ENCODE measurements around the gene KIRREL3. TPM values are rescaled to one million over a fixed set of nuclear protein-coding genes. Genes with fewer than 3 reads are reported as not detected.
A peak's percentile ranks its signal among the peaks of the same experiment; 100 is the strongest.
"Not testable (repeated sequence)": the region's sequence is repeated elsewhere in the genome, so short reads cannot be mapped to it uniquely, and the experiment has no call there.

Gene KIRREL3
- total RNA-seq, 1 donor from 2014 or later, result 1.6 TPM

DNA sequence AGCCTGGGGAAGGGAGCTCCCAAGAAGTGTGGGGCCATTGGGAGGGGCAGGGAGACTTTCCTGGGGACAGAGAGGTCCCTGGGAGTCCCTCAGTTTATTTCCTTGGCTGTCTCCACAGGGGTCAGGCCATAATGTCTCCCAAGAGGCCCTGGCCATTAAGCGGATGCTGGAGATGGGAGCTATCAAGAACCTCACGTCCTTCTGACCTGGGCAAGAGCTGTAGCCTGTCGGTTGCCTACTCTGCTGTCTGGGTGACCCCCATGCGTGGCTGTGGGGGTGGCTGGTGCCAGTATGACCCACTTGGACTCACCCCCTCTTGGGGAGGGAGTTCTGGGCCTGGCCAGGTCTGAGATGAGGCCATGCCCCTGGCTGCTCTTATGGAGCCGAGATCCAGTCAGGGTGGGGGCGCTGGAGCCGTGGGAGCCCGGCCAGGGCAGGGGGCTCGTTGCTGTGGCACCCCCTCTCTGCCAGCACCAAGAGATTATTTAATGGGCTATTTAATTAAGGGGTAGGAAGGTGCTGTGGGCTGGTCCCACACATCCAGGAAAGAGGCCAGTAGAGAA lies 586.6 kb downstream of the KIRREL3 start:
- no peak for DNase-seq (ENCODE audit: low read depth)

DNA sequence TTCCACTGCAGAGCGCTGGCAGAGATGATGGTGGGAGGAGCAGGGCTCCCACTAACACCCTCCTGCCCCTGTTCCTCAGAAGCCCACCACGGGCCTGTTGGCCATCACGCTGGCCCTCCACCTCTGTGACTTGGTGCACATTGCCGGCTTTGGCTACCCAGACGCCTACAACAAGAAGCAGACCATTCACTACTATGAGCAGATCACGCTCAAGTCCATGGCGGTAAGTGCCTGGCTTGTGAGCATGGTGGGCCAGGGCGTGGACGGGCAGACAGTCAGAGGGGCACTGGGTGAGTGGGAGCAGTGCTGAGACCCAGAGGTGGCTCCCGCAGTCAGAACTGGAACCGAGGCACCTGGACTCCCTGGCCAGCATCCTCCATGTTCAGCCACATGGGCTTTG lies 587.1 kb downstream of the KIRREL3 start:
- DNase-seq (ENCODE audit: low read depth), result no peak

DNA sequence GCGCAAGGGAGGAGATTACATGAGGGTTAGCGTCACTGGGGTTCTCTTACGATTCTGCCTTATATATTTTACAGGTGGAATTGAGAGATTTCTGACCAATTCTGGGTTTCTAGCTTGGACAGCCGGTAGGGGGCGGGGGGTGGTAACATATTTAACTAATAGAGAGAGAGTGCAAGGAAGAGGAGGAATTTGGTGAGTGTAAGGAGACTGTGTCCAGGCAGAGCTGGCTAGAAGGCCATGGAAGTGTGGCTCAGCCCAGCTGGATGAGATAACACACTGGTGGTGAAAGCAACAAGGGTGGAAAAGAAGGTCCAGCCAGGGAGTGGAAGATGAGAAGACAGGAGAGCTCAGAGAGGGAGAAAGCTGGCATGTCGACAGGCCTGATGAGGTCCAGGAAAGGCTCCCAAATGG lies 588.6 kb downstream of the KIRREL3 start:
- DNase-seq (ENCODE audit: low read depth), result no peak

GRCh38 chr11:126410649-126411048 lies 589.9 kb downstream of the KIRREL3 start:
- DNase-seq (ENCODE audit: low read depth), result peak; percentile 60

DNA sequence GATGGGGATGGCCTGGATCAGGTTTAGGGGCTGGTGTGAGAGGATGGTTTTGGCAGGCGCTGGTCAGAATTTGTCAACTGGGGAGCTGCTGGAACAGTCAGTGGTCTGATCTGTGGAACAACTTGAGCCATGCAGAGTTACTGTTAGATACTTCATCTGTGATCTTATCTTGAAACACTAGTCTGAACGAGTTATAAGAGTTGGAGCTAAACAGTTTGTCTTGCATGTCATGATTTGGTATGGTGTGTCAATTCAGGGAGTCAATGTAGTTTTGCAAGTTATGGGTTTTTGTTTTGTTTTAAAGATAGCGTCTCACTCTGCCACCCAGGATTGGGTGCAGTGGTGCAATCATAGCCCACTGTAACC lies 591.0 kb downstream of the KIRREL3 start:
- DNase-seq (ENCODE audit: low read depth), result no peak

- DNase-seq (ENCODE audit: low read depth), result no peak
Observed at GRCh38 chr11:126408901-126409619, 591.5 kb downstream of the KIRREL3 start.

GRCh38 chr11:126408496-126408895 lies 592.1 kb downstream of the KIRREL3 start:
- no peak for DNase-seq (ENCODE audit: low read depth)

DNA sequence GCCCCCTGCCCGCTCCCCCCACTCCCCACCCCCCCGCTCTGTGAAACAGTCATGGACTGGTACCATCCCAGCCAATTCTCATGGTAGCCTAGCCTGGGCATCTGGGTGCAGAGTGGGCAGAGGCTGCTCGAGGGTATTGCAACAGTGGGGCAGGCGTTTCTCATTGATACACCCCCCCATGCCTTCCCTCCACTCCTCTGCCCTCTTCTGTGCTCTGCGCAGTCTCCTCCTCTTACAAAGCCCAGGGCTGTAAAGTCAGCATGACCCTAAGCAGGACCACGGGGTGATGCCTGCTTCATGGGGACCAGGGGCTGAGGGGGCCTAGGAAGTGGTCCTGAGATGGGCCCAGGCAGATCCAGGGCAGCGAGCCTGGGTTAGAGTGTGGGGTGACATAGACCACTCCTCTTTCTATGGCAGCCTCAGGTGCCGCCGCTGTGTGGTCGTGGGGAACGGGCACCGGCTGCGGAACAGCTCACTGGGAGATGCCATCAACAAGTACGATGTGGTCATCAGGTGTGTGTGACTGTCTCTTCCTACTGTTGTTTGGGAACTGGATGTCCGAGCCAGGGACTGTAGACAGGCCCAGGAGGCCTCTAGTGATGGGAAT lies 592.8 kb downstream of the KIRREL3 start:
- DNase-seq (ENCODE audit: low read depth), result no peak

GRCh38 chr11:126407101-126407521 lies 593.5 kb downstream of the KIRREL3 start:
- peak; percentile 73 for DNase-seq (ENCODE audit: low read depth)

- DNase-seq (ENCODE audit: low read depth), result no peak
Observed at GRCh38 chr11:126406368-126406767, 594.2 kb downstream of the KIRREL3 start.

DNA sequence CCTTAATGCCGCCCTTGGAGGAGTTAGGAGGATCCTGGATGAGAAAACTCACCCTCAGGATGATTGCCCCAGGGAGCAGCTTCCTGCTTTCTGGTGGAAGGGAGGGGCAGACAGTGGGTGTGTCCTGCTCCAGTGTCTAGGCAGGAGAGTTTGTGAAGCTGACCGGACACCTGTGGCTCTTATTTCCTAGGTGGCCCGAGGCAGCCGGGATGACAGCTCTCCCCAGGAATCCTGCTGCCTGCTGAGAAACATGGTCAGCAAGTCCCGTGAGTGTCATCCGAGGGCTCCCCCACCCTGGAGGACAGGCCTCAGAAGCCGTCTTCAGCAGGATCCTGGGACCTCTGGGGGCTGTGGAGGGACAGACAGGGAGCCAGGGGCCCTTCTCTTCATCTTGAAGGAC lies 594.7 kb downstream of the KIRREL3 start:
- DNase-seq (ENCODE audit: low read depth), result no peak

DNA sequence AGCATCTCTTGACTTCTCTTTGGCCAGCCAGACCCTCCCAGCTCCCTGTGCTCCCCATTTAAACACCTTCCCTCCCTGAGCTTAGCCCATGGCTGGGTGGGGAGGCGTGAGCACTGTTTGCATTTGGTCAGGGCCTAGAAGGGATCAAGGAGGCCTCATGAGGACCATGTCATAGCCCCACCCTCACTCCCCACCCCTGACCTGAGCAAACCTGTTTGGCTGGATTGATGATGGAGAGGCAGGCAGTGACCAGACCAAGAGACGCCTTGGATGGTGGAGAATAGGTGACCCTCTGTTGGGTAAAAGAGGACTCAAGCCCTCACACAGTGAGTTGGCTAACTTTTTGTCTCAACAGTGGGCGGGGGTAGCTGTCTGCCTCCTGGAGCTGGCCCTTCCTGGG lies 595.2 kb downstream of the KIRREL3 start:
- DNase-seq (ENCODE audit: low read depth), result no peak

GRCh38 chr11:126404367-126404766 lies 596.2 kb downstream of the KIRREL3 start:
- DNase-seq (ENCODE audit: low read depth), result no peak

DNA sequence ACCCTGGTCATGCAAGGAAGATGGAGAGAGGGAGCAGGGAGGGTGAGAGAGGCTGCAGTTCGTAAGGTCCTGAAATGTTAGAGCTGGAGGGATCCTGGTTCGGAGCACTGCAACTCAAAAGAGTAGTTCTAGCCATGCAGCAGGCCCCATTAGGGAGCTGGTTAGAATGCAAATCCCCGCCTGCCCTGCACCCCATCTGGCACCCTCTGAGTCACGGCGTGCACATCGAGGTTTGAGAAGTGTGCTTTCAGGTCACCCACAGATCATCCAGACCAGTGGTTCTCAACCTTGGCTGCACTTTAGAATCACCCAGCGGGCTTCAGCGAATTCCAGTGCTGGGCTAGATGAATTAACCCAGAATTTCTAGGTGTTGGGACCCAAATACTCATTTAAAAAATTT lies 596.9 kb downstream of the KIRREL3 start:
- peak; percentile 19 for DNase-seq (ENCODE audit: low read depth)

- DNase-seq (ENCODE audit: low read depth), result peak; percentile 9
Observed at GRCh38 chr11:126403022-126403581, 597.5 kb downstream of the KIRREL3 start.

DNA sequence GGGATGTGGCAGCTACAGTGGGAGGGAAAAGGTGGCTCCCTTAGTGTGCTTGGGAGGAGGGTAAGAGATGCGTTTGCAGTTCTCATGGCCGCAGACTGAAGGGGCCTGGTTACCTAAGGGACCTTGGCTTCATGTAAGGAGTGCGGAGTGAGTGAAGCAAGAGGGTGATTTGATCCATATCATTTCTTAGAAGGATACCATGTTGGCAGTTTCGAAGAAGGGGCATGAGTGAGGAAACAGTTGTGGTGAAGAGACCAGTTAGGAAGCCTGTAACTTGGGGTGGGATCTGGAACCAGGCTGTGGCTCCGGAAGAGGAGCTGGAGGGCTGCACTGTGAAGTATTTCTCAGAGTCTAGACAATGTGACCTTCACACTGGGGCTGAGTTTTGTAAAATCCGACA lies 600.1 kb downstream of the KIRREL3 start:
- DNase-seq (ENCODE audit: low read depth), result no peak

DNA sequence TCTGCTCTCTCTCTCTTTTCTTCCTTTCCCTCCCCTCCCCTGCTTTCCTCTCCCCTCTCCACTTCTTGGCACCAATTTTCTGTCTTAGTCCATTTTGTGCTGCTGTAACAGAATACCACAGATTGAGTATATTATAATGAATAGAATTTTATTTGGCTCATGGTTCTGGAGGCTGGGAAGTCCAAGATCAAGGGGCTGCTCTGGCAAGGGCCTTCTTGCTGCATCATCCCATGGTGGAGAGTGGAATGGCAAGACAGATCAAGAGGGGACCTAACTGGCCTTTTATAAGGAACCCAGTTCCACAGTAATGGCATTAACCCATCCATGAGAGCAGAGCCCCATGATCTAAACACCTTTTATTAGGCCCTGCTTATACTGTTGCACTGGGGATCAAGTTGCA lies 600.6 kb downstream of the KIRREL3 start:
- DNase-seq (ENCODE audit: low read depth), result no peak

DNA sequence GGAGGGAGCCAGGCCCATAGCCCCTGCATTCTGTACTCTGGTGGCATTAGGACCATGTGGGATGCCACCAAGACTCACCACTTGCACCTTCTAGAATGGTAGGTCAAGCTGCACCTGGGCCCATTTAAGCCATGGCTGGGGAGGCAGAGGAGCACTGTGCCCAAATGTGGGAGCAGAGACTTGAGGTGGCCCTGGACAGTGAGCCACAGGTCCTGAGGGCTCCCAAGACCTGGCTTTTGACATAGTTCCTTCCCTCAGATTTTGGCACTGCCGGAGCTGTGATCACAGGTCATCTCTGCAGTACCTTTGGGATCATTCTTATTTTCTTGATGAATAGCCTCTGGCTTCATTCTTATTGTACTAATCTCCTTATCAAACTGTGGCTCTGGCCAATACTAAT lies 601.8 kb downstream of the KIRREL3 start:
- no peak for DNase-seq (ENCODE audit: low read depth)

GRCh38 chr11:126398296-126398695 lies 602.3 kb downstream of the KIRREL3 start:
- DNase-seq (ENCODE audit: low read depth), result no peak

DNA sequence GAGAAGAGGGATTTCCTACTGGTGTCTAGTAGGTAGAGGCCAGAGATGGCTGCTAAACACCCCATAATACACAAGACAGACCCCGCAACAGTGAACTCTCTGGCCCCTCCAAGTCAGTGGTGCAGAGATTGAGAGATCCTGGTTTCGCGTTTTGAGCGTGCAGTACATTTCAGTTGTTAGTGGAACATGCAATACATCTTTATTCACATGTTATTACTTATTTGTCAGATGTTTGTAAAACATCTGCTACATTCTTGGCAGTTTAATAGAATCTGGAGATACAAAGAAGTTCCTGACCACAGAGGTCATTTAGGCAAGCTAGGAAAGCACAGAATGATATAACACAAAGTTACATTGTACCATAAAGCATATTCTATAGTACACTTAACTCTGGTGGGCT lies 603.6 kb downstream of the KIRREL3 start:
- DNase-seq (ENCODE audit: low read depth), result no peak

- DNase-seq (ENCODE audit: low read depth), result not testable (repeated sequence)
Observed at GRCh38 chr11:126396266-126396665, 604.3 kb downstream of the KIRREL3 start.

GRCh38 chr11:126395784-126396183 lies 604.8 kb downstream of the KIRREL3 start:
- DNase-seq (ENCODE audit: low read depth), result not testable (repeated sequence)
